Stimulated activated CD4-positive, alpha-beta T cell treated with anti-CD3 and anti-CD28 coated beads, Interleukin-15, amount 100 ng/mL, for 48 hours (primary cell): Measurements from ENCODE around the gene OTOP1.
"Not testable (repeated sequence)": the region's sequence is repeated elsewhere in the genome, so short reads cannot be mapped to it uniquely, and the experiment has no call there.

Experiments used
- DNase-seq, 2 donors: peaks; one replicate each; pipeline ENCODE4 v3.0.0-alpha.2; 2020; ENCODE audit warnings: low read depth in 2 of 2

Gene OTOP1

GRCh38 chr4:4160956-4161665 is 65.6 kb downstream of the OTOP1 start:
- DNase-seq = not testable (repeated sequence)

- DNase-seq = peak in 1 of 2 donors; percentile 14
These were observed 81.1 kb downstream of the OTOP1 start for GRCh38 chr4:4145622-4146021.

GRCh38 chr4:4143376-4143775 is 83.4 kb downstream of the OTOP1 start:
- not testable (repeated sequence) for DNase-seq

GRCh38 chr4:4142679-4143078 is 84.0 kb downstream of the OTOP1 start:
- DNase-seq = not testable (repeated sequence)

GRCh38 chr4:4141186-4141585 is 85.5 kb downstream of the OTOP1 start:
- not testable (repeated sequence) for DNase-seq
